Sigmoid colon (tissue), 4 donors: ENCODE measurements around the gene PSMB1.
"Not testable (repeated sequence)": the region's sequence is repeated elsewhere in the genome, so short reads cannot be mapped to it uniquely, and the experiment has no call there.

Source experiments
- EP300 ChIP-seq, 4 donors: sonication (generic); formaldehyde crosslinking; IDR thresholded peaks; one replicate each; pipeline ENCODE4 v1.6.1; 2017; ENCODE audit warnings: antibody characterized with exemption in 4 of 4
- POLR2A ChIP-seq, 2 donors: fragments of 450-650 bp; IDR thresholded peaks; one replicate each; pipeline ENCODE4 v1.6.1; 2016; ENCODE audit warnings: antibody characterized with exemption in 2 of 2, mild to moderate bottlenecking in 2 of 2, moderate library complexity in 2 of 2
- POLR2AphosphoS5 ChIP-seq, 4 donors: sonication (generic); formaldehyde crosslinking; IDR thresholded peaks; one replicate each; pipeline ENCODE4 v1.6.1; 2017; ENCODE audit warnings: antibody characterized with exemption in 4 of 4
- TF ChIP-seq, protein P1 (sequence below), 4 experiments: fragments of 450-650 bp in 3 of 4; fragments of 200-600 bp in 1 of 4; IDR thresholded peaks; one replicate each; pipeline ENCODE4 v1.5.1; 2016 to 2019; ENCODE audit warnings: antibody characterized with exemption in 4 of 4, mild to moderate bottlenecking in 3 of 4, moderate library complexity in 2 of 4

DNA sequence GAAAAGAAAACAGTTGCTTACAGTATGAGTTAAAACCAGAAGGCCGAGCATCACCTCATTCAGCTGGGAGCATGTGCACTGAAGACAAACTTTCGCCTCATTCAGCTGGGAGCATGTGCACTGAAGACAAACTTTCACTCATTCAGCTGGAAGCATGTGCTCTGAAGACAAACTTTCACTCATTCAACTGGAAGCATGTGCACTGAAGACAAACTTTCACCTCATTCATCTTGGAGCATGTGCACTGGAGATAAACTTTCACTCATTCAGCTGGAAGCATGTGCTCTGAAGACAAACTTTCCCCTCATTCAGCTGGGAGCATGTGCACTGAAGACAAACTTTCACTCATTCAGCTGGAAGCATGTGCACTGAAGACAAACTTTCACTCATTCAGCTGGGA lies 45.4 kb downstream of the PSMB1 start:
- TF ChIP-seq, protein P1, sequence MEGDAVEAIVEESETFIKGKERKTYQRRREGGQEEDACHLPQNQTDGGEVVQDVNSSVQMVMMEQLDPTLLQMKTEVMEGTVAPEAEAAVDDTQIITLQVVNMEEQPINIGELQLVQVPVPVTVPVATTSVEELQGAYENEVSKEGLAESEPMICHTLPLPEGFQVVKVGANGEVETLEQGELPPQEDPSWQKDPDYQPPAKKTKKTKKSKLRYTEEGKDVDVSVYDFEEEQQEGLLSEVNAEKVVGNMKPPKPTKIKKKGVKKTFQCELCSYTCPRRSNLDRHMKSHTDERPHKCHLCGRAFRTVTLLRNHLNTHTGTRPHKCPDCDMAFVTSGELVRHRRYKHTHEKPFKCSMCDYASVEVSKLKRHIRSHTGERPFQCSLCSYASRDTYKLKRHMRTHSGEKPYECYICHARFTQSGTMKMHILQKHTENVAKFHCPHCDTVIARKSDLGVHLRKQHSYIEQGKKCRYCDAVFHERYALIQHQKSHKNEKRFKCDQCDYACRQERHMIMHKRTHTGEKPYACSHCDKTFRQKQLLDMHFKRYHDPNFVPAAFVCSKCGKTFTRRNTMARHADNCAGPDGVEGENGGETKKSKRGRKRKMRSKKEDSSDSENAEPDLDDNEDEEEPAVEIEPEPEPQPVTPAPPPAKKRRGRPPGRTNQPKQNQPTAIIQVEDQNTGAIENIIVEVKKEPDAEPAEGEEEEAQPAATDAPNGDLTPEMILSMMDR (IDR thresholded peaks at IDR 0.05), result not testable (repeated sequence)
- TF ChIP-seq POLR2AphosphoS5, POLR2A, EP300 (IDR thresholded peaks at IDR 0.05): not testable (repeated sequence)
